HG03066 (cell line): ENCODE data around the gene MIER3.

Experiments used
- ATAC-seq: cut with Tn5 transposase; IDR thresholded peaks from one replicate; pipeline ENCODE4 v1.9.1; 2021; ENCODE audit warnings: low read depth; ENCODE audit not compliant: unreplicated experiment

MIER3 gene

DNA sequence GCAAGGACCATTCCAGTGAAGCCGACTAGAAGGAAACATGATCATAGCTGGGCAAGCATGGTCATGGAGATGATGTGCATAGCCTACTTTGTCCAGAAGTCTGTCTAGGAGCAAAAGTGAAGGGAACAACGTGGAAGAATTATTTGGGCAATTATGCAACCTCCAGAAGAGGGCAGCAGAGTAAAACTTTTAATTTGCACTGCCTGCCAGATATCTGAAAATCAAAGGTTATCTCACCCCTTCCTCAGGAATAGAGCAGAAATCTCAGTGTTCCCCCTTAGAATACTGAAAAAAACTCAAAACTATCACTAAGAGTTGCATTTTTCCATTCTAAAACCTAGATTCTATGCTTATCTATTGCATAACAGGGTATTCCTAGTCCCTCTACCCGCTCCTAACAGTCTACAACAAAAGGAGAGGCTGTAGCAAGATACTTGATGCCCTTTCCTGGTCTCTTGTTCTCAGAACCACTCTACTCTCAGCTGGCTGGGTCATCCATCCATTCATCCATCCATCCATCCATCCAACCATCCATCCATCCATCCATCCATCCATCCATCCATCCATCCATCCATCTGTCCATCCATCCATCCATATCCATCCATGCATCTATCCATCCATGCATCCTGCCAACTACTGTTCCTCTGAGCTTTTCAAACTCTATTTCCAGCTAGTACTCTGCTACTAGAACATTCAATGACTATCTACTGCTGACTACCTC, 50.9 kb downstream of the MIER3 start:
- ATAC-seq: no peak

DNA sequence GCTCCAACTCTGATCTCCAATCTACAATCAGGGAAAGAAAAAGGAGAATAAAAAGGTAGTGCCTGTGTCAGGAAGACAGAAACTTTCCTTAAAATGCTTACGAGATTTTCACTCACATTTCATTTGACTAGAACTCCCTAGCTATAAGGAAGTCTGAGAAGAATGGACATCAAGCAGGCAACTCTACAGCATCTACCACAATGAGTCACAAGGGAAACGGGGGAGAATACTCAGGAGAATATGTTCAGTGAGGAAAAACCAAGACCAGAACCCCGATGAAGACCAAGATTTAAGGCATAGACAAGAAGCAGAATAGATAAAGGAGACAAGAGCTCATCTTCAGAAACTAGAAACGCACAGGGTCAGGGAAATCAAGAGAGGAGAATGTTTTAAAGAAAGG, 51.5 kb downstream of the MIER3 start:
- no peak for ATAC-seq

DNA sequence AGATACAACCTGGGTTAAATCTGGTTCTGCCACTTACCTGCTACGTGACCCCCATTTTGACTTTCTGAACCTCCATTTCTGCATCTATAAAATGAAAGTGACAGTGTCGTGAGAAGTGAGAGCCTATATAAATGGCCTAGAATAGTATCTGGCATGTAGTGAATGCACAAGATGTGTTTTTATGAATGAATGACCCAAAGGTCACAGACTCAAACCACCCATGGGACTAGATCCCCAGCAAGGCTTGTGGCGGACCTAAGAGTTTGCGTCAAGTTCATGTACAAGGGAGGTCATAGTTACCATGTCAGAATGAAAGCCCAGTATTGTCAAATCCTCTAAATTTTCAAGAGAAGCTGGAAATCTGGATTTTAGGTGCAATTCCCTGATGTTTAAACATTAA, 53.7 kb downstream of the MIER3 start:
- no peak for ATAC-seq

DNA sequence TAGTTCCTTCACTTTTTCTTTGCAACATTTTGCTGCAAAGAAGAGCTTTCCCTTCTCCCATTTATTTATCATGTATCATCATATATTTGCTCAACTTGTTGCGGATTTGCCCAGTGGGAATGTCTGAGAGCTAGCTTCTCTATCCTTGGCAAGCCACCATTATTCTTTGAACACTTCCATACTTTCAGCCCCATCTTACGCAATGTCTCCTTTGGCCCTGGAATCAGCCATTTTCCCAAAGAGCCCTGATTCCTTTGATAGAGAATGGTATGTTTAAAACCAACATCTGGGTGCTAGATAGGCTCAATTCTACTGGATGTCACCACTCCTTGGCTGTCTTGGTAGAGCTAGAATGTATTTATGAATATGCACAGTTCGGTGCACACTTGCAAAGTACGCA, 55.2 kb downstream of the MIER3 start:
- no peak for ATAC-seq

DNA sequence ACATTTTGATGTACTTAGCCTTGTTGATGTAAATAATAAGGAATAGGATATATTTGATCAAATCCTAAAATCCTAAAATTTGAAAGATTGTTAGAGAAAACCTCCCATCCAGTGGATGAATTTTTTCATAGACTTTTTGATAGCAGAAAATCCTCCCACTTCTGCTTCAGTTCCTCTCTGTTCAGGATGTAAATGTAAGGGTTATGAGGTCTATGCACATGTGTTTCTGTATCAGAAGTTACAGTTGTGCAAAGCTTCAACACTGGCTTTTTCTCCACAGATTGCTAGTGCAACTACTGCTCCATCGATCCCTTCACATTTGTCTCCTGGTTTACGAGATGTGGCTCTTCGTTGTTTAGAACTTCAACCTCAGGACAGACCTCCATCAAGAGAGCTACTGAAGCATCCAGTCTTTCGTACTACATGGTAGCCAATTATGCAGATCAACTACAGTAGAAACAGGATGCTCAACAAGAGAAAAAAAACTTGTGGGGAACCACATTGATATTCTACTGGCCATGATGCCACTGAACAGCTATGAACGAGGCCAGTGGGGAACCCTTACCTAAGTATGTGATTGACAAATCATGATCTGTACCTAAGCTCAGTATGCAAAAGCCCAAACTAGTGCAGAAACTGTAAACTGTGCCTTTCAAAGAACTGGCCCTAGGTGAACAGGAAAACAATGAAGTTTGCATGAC, 58.5 kb downstream of the MIER3 start:
- no peak for ATAC-seq

DNA sequence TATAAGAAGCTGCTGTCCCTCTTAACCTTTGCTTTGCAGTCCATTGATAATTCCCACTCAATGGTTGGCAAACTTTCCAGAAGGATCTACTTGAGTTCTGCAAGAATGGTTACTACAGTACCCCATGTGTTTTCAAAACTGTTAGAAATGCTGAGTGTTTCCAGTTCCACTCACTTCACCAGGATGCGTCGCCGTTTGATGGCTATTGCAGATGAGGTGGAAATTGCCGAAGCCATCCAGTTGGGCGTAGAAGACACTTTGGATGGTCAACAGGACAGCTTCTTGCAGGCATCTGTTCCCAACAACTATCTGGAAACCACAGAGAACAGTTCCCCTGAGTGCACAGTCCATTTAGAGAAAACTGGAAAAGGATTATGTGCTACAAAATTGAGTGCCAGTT, 70.4 kb downstream of the MIER3 start:
- no peak for ATAC-seq

DNA sequence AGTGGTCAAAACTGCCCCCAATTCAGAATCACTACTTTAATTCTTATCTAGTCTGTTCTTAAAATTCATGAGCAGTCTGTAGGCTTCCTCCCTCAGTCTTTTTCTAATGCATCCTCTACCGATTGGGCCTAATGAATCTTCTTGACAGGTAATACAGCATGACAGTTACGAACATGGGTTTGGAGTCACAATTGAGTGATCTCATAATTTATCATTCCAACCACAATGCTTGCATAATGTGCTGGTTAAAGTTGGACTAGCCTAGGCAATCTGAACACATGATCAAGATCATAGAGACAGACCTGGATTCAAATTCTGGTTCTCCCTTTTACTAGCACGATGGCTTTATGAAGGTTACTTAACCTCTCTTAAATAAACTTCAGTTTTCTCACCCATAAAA, 75.6 kb downstream of the MIER3 start:
- no peak for ATAC-seq

DNA sequence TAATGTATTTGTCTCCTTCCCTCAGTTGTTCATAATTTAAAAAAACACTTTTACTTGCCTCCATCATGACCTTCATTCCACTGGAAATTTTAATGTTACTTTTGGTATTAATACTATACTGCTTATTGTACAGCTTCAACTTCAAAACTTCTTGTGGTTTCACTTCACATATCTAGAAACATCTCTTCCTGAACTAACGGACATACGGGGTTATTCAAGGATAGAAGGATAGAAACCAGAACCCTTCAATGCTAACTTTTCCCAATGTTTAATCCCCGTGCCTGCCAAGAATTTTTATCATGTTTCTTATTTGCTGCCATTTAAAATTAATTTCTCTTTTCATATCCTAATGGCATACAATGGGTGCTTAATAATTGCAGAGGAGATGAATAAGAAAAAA, 78.9 kb downstream of the MIER3 start:
- ATAC-seq: no peak

DNA sequence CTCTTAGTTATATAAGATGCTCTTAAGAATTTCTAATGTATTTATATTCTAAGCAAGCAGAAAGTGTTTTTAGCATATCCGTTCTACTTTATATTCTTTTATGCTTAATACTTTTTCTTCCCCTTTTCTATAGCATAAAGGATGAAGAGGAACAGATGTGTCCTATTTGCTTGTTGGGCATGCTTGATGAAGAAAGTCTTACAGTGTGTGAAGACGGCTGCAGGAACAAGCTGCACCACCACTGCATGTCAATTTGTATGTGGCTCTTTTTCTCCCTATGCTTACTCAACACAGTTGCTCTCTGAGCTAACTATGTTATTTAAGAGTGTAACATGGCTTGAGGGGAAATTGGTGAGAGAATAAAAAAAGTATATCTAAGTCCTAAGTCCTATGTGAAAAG, 80.1 kb downstream of the MIER3 start:
- no peak for ATAC-seq
